ENCODE results near the gene MRPL36.

MRPL36 gene

DNA sequence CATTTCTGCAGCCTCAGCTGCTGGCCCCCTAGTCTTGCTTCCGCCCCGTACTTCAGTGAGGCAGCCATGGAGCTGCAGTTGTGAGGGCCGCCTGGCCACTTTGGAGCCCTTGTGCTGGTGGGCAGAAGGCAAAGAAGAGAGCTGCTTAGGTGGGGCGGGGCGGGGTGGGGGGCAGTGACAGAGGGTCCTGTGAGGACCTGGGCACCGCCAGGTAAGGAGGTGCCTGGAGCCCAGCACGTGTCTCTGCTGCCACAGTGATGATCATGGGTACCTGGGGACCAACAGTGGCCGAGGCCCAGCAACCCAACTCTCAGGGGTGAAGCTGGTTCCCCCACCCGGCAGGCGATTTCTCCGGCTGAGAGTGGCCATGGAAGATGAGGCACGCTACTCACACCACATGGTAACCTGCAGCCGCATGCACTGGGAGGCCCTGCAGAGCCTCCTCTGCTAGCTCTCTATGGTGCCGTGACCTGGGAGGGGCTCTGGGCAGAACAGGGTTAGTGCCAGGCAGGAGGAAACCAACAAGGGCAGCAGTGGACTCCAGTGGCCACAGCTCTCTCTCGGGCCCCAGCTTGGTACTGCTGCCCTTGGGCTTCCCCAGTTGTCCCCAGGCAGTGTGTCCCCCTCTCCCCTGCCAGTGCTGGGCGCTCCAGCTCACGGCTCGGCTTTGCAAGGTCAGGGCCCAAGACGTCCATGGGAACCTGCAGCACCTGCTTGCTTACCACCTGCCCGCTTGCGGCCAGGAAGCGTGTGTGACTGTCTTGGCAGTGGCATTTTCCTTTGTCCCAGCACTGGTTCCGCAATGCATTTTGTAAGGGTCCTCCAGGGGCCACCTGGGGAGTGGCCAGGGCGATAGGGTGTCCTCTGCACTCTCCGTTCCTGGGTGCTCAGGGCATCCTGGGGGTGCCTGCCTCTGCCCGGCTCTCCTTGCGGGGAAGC is 25.5 kb upstream of the MRPL36 start:
- H3K4me1 ChIP-seq (ENCODE audit: control insufficient read depth in 1 of 2, insufficient read depth in 2 of 2, low read length in 2 of 2) = peaks cover 9 to 12% of the 10 kb centered on the region in 2 experiments
- H4K8ac ChIP-seq (ENCODE audit: low read depth, low read length) = no peak overlapping the region
- H3K14ac ChIP-seq (ENCODE audit: low read length) = no peak overlapping the region
- H3K27me3 ChIP-seq (ENCODE audit: insufficient read depth, low read length) = no peaks in the 10 kb centered on the region
- no peak overlapping the region for H3K4ac ChIP-seq (ENCODE audit: low read depth, low read length)
- no peak overlapping the region for H3K4me2 ChIP-seq (ENCODE audit: low read length)
- peaks cover 27 to 41% of the 10 kb centered on the region in 2 experiments for H3K36me3 ChIP-seq (ENCODE audit: control insufficient read depth in 1 of 2, insufficient read depth in 2 of 2, low read length in 2 of 2)
- no peak overlapping the region for H2AK5ac ChIP-seq (ENCODE audit: low read length)
- H4K12ac ChIP-seq (ENCODE audit: low read depth, low read length) = no peak overlapping the region
- no peaks in the 10 kb centered on the region for H3K79me1 ChIP-seq (ENCODE audit: low read length)
- no peak overlapping the region for H3K23ac ChIP-seq (ENCODE audit: low read length)
- H3K79me2 ChIP-seq (ENCODE audit: control insufficient read depth, insufficient read depth, low read length, poor library complexity) = no peaks in the 10 kb centered on the region
- no peak overlapping the region for H3K9ac ChIP-seq (ENCODE audit: low read length)
- no peak overlapping the region for H3K27ac ChIP-seq (ENCODE audit: low read depth, low read length)
- no peak overlapping the region for H4K91ac ChIP-seq (ENCODE audit: low read depth, low read length)
- H3K4me3 ChIP-seq (ENCODE audit: low read depth, low read length) = no peak overlapping the region
- no peak for DNase-seq
- H2BK12ac ChIP-seq (ENCODE audit: low read length) = no peak overlapping the region
- no peak overlapping the region for H2BK5ac ChIP-seq (ENCODE audit: low read depth, low read length, poor library complexity)
- no peaks in the 10 kb centered on the region for H3K9me3 ChIP-seq (ENCODE audit: insufficient read depth, low read depth, low read length)
- H3K18ac ChIP-seq (ENCODE audit: low read length) = no peak overlapping the region
- H2AFZ ChIP-seq (ENCODE audit: insufficient read depth, low read length, poor library complexity) = no peak overlapping the region
- H2BK120ac ChIP-seq (ENCODE audit: insufficient read depth, low read length, poor library complexity) = no peak overlapping the region
- no CpG with 5 or more reads among the region's 27 CpGs for WGBS (ENCODE audit: extremely low coverage, insufficient coverage, insufficient read length)

DNA sequence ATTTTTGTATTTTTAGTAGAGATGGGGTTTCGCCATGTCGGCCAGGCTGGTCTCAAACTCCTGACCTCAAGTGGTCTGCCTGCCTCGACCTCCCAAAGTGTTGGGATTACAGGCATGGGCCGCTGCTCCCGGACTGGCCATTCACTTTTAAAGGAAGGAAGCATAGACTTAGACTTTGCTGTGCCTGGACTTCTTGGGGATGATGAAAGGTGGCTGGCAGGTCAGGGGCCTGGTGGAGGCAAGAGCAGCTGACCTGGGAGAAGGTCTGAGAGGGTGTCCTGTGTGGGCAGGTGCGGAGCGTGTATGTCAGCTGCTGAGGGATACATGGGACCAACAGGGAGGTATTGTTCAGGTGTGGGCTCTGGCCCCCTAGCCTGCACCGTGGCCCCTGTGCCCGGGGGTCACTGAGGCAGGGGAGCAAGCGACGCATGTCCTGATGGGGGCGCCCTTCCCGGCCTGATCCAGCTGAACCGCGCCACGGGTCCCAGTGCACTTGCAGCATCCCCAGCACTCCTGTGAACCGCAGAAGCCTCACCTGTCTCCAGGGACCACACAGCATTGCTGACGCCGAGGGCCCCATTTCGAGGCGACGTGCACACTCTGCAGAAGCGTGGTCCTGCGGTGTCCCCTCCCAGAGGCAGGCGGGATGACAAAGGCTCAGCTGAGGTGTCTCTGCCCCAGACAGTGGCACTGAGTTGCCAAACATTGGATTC is 24.6 kb upstream of the MRPL36 start:
- Histone ChIP-seq H3K9ac (ENCODE audit: low read length) (no peak overlapping the region), H3K14ac (ENCODE audit: low read length) (no peak overlapping the region), H3K4me3 (ENCODE audit: low read depth, low read length) (no peak overlapping the region), H3K36me3 (ENCODE audit: control insufficient read depth in 1 of 2, insufficient read depth in 2 of 2, low read length in 2 of 2) (peaks cover 27 to 41% of the 10 kb centered on the region in 2 experiments), H3K23ac (ENCODE audit: low read length) (no peak overlapping the region), H3K18ac (ENCODE audit: low read length) (no peak overlapping the region), H3K27ac (ENCODE audit: low read depth, low read length) (no peak overlapping the region), H4K91ac (ENCODE audit: low read depth, low read length) (no peak overlapping the region), H3K4ac (ENCODE audit: low read depth, low read length) (no peak overlapping the region), H3K4me1 (ENCODE audit: control insufficient read depth in 1 of 2, insufficient read depth in 2 of 2, low read length in 2 of 2) (peaks cover 9 to 12% of the 10 kb centered on the region in 2 experiments), H3K9me3 (ENCODE audit: insufficient read depth, low read depth, low read length) (no peaks in the 10 kb centered on the region), H2BK12ac (ENCODE audit: low read length) (no peak overlapping the region), H4K8ac (ENCODE audit: low read depth, low read length) (no peak overlapping the region), H3K79me2 (ENCODE audit: control insufficient read depth, insufficient read depth, low read length, poor library complexity) (no peaks in the 10 kb centered on the region), H2BK120ac (ENCODE audit: insufficient read depth, low read length, poor library complexity) (no peak overlapping the region), H3K4me2 (ENCODE audit: low read length) (no peak overlapping the region), H3K27me3 (ENCODE audit: insufficient read depth, low read length) (no peaks in the 10 kb centered on the region), H2AK5ac (ENCODE audit: low read length) (no peak overlapping the region), H4K12ac (ENCODE audit: low read depth, low read length) (no peak overlapping the region), H2AFZ (ENCODE audit: insufficient read depth, low read length, poor library complexity) (no peak overlapping the region), H3K79me1 (ENCODE audit: low read length) (no peaks in the 10 kb centered on the region), H2BK5ac (ENCODE audit: low read depth, low read length, poor library complexity) (no peak overlapping the region)
- WGBS (ENCODE audit: extremely low coverage, insufficient coverage, insufficient read length) = no CpG with 5 or more reads among the region's 25 CpGs
- no peak for DNase-seq

GRCh38 chr5:1823381-1824034 is 23.9 kb upstream of the MRPL36 start:
- no CpG with 5 or more reads among the region's 12 CpGs for WGBS (ENCODE audit: extremely low coverage, insufficient coverage, insufficient read length)
- Histone ChIP-seq H3K23ac (ENCODE audit: low read length) (no peak overlapping the region), H4K8ac (ENCODE audit: low read depth, low read length) (no peak overlapping the region), H2BK120ac (ENCODE audit: insufficient read depth, low read length, poor library complexity) (no peak overlapping the region), H3K4me2 (ENCODE audit: low read length) (no peak overlapping the region), H3K36me3 (ENCODE audit: control insufficient read depth in 1 of 2, insufficient read depth in 2 of 2, low read length in 2 of 2) (peaks cover 27 to 43% of the 10 kb centered on the region in 2 experiments), H2BK5ac (ENCODE audit: low read depth, low read length, poor library complexity) (no peak overlapping the region), H3K18ac (ENCODE audit: low read length) (no peak overlapping the region), H4K12ac (ENCODE audit: low read depth, low read length) (no peak overlapping the region), H2AK5ac (ENCODE audit: low read length) (no peak overlapping the region), H3K4me1 (ENCODE audit: control insufficient read depth in 1 of 2, insufficient read depth in 2 of 2, low read length in 2 of 2) (peaks cover 8 to 10% of the 10 kb centered on the region in 2 experiments), H3K79me1 (ENCODE audit: low read length) (no peaks in the 10 kb centered on the region), H3K4ac (ENCODE audit: low read depth, low read length) (no peak overlapping the region), H3K9me3 (ENCODE audit: insufficient read depth, low read depth, low read length) (no peaks in the 10 kb centered on the region), H2BK12ac (ENCODE audit: low read length) (no peak overlapping the region), H3K4me3 (ENCODE audit: low read depth, low read length) (no peak overlapping the region), H4K91ac (ENCODE audit: low read depth, low read length) (no peak overlapping the region), H3K27ac (ENCODE audit: low read depth, low read length) (no peak overlapping the region), H3K14ac (ENCODE audit: low read length) (no peak overlapping the region), H3K79me2 (ENCODE audit: control insufficient read depth, insufficient read depth, low read length, poor library complexity) (no peaks in the 10 kb centered on the region), H3K27me3 (ENCODE audit: insufficient read depth, low read length) (no peaks in the 10 kb centered on the region), H2AFZ (ENCODE audit: insufficient read depth, low read length, poor library complexity) (no peak overlapping the region), H3K9ac (ENCODE audit: low read length) (no peak overlapping the region)
- DNase-seq = no peak

- H2AFZ ChIP-seq (ENCODE audit: insufficient read depth, low read length, poor library complexity) = no peak overlapping the region
- WGBS (ENCODE audit: extremely low coverage, insufficient coverage, insufficient read length) = no CpG with 5 or more reads among the region's 8 CpGs
These were observed 22.2 kb upstream of the MRPL36 start for GRCh38 chr5:1821862-1822261.

More at GRCh38 chr5:1821862-1822261, 22.2 kb upstream of the MRPL36 start:
- Histone ChIP-seq H4K12ac (ENCODE audit: low read depth, low read length) (no peak overlapping the region), H3K79me2 (ENCODE audit: control insufficient read depth, insufficient read depth, low read length, poor library complexity) (no peaks in the 10 kb centered on the region), H2BK12ac (ENCODE audit: low read length) (no peak overlapping the region), H3K36me3 (ENCODE audit: control insufficient read depth in 1 of 2, insufficient read depth in 2 of 2, low read length in 2 of 2) (peaks cover 36 to 53% of the 10 kb centered on the region in 2 experiments), H3K9me3 (ENCODE audit: insufficient read depth, low read depth, low read length) (no peaks in the 10 kb centered on the region), H3K27ac (ENCODE audit: low read depth, low read length) (no peak overlapping the region), H2AK5ac (ENCODE audit: low read length) (no peak overlapping the region), H3K27me3 (ENCODE audit: insufficient read depth, low read length) (no peaks in the 10 kb centered on the region), H3K4me2 (ENCODE audit: low read length) (no peak overlapping the region), H3K4me1 (ENCODE audit: control insufficient read depth in 1 of 2, insufficient read depth in 2 of 2, low read length in 2 of 2) (no peaks in the 10 kb centered on the region), H3K4ac (ENCODE audit: low read depth, low read length) (no peak overlapping the region), H3K23ac (ENCODE audit: low read length) (no peak overlapping the region), H2BK5ac (ENCODE audit: low read depth, low read length, poor library complexity) (no peak overlapping the region), H3K14ac (ENCODE audit: low read length) (no peak overlapping the region), H3K18ac (ENCODE audit: low read length) (no peak overlapping the region), H2BK120ac (ENCODE audit: insufficient read depth, low read length, poor library complexity) (no peak overlapping the region), H4K8ac (ENCODE audit: low read depth, low read length) (no peak overlapping the region), H3K4me3 (ENCODE audit: low read depth, low read length) (no peak overlapping the region), H4K91ac (ENCODE audit: low read depth, low read length) (no peak overlapping the region), H3K9ac (ENCODE audit: low read length) (no peak overlapping the region), H3K79me1 (ENCODE audit: low read length) (no peaks in the 10 kb centered on the region)
- no peak for DNase-seq

All from trophoblast cell (in vitro differentiated cells and primary cell).